ENCODE data around the gene CLN6.
A peak's percentile ranks its signal among the peaks of the same experiment; 100 is the strongest.

Gene CLN6

DNA sequence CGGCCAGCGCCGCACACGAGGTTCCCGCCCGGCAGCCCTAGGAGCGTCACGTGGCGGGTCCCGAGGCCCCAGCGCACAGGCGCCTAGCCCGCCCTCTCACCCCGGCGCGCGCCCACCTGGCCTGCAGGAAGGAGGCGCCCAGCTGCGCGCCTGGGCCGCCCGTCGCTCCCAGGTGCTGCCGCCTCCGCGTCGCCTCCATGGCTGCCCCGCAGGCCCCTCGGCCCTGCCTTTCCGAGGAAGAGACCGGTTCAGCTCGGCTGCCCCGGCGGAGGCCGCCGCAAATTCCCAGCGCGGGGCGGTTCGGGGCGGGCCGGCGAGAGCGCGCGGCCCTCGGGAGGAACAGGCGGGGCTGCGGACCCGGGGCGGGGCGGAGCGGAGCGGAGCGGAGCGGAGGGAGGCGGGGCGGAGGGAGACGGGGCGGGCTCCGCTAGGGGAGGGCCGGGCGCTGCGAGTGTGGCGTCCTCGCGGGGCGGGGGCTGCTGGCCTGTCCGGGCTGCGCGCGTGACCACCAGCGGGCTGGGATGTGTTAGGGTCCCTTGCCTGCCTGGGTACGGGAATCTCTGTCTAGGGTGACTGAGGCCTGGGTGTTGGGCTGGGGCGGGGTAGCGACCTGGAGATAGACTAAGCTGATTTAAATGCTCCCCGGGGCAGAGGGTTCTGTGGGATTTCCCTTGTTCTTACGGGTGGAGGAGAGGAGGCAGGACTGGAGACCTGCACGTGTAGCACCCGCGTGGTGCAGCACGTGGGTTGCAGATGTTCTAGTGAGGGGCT lies at the start of gene CLN6:
Gene CLN6, minus strand, starts transcription at position 343 of the 771 bp plus-strand sequence. Its CDS starts 144 bp downstream, at position 199.
- Histone ChIP-seq H3K4me3 (peak within 1 kb of the TSS; percentile 90), H3K27ac (peak within 1 kb of the TSS; percentile 63 to 79)
- DNase-seq (ENCODE audit: low spot score), result peak; percentile 89
- no peak for TF ChIP-seq CTCF (IDR thresholded peaks at IDR 0.05)

GRCh38 chr15:68278595-68279405 lies 49.3 kb upstream of the CLN6 start:
- H3K27ac ChIP-seq, result peak overlapping the region; percentile 98 to 99
- DNase-seq (ENCODE audit: low spot score), result no peak
- H3K4me3 ChIP-seq, result peak overlapping the region; percentile 87
- TF ChIP-seq CTCF (IDR thresholded peaks at IDR 0.05), result no peak

DNA sequence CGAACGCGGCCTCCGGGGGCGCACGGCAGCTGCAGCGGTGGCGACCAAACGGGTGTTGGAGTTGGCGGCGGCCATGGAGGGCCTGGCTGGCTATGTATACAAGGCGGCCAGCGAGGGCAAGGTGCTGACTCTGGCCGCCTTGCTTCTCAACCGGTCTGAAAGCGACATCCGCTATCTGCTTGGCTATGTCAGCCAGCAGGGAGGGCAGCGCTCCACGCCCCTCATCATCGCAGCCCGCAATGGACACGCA lies 48.7 kb upstream of the CLN6 start:
- TF ChIP-seq CTCF (IDR thresholded peaks at IDR 0.05), result no peak
- Histone ChIP-seq H3K27ac (peak overlapping the region; percentile 98 to 99), H3K4me3 (peak overlapping the region; percentile 87)
- DNase-seq (ENCODE audit: low spot score), result peak; percentile 86

- no peak for TF ChIP-seq CTCF (IDR thresholded peaks at IDR 0.05)
- DNase-seq (ENCODE audit: low spot score), result peak; percentile 94
- Histone ChIP-seq H3K4me3 (peak within 1 kb of the TSS; percentile 87), H3K27ac (peak within 1 kb of the TSS; percentile 98 to 99)
These were observed 48.2 kb upstream of the CLN6 start, which contains the start of gene FEM1B for GRCh38 chr15:68277603-68278344. TSS of gene FEM1B (plus strand) at chr15:68277745. CDS start at chr15:68278418, 673 bp downstream.

GRCh38 chr15:68277131-68277602 lies 47.6 kb upstream of the CLN6 start:
- Histone ChIP-seq H3K27ac (peak overlapping the region; percentile 98 to 99), H3K4me3 (peak overlapping the region; percentile 87)
- TF ChIP-seq CTCF (IDR thresholded peaks at IDR 0.05), result no peak
- peak; percentile 84 for DNase-seq (ENCODE audit: low spot score)

- Histone ChIP-seq H3K4me3 (peak overlapping the region; percentile 87), H3K27ac (peak overlapping the region; percentile 98 to 99)
- TF ChIP-seq CTCF (IDR thresholded peaks at IDR 0.05), result no peak
- no peak for DNase-seq (ENCODE audit: low spot score)
These were observed 47.1 kb upstream of the CLN6 start for GRCh38 chr15:68276668-68277067.
